Right atrium auricular region (tissue), 2 donors: Measurements from ENCODE around the gene SHISA4. TPM values are rescaled to one million over a fixed set of nuclear protein-coding genes. Genes with fewer than 3 reads are reported as not detected.
A peak's percentile ranks its signal among the peaks of the same experiment; 100 is the strongest.

Experiments used
- DNase-seq: peaks from one replicate; pipeline ENCODE4 v3.0.0-alpha.2; 2019; ENCODE audit warnings: low spot score
- H3K27ac ChIP-seq, 2 donors: fragments of 200-600 bp; sonication (generic); 1 replicate in 1 of 2; 2 replicates in 1 of 2; pipeline ENCODE4 v1.5.1; 2016 to 2019
- H3K27me3 ChIP-seq, 2 donors: fragments of 200-600 bp; sonication (generic); one replicate each; pipeline versions ENCODE4 v1.5.1 to v1.6.0; 2017 to 2019
- H3K36me3 ChIP-seq: fragments of 200-600 bp; sonication (generic); one replicate; pipeline ENCODE4 v1.5.1; 2016
- H3K4me1 ChIP-seq, 2 donors: fragments of 200-600 bp; sonication (generic); one replicate each; pipeline versions ENCODE4 v1.5.1 to v1.6.0; 2017 to 2019
- H3K4me3 ChIP-seq, 2 donors: fragments of 200-600 bp; sonication (generic); 1 replicate in 1 of 2; 2 replicates in 1 of 2; pipeline ENCODE4 v1.5.1; 2017 to 2019; ENCODE audit warnings: mild to moderate bottlenecking in 1 of 2, moderate library complexity in 1 of 2
- H3K9me3 ChIP-seq, 2 donors: fragments of 200-600 bp; sonication (generic); one replicate each; pipeline ENCODE4 v1.5.1; 2019
- CTCF ChIP-seq, 2 donors: fragments of 200-600 bp; sonication (generic); IDR thresholded peaks; one replicate each; pipeline ENCODE4 v1.5.1; 2019; ENCODE audit warnings: antibody characterized with exemption in 2 of 2
- total RNA-seq, 2 donors: library from RNA; depleted of rRNA; stranded (reverse); fragments of >200 nt; gene quantifications; one replicate each; pipeline ENCODE4 v1.1.0, GENCODE V29; 2016

Gene SHISA4
- total RNA-seq, 2 donors from 2014 or later, result 74.2 to 176 TPM

- peak overlapping the region; percentile 80 to 89 for H3K27ac ChIP-seq
- H3K27me3 ChIP-seq, result no peaks in the 10 kb centered on the region
- peaks cover 0 to 76% of the 10 kb centered on the region in 2 donors for H3K4me1 ChIP-seq
- H3K36me3 ChIP-seq, result no peaks in the 10 kb centered on the region
- no peak for DNase-seq
- H3K4me3 ChIP-seq, result no peak overlapping the region
- H3K9me3 ChIP-seq, result no peaks in the 10 kb centered on the region
- TF ChIP-seq CTCF (IDR thresholded peaks at IDR 0.05), result no peak
These were observed 1.4 kb upstream of the SHISA4 start for GRCh38 chr1:201887116-201887866.

- Histone ChIP-seq H3K4me1 (peaks cover 0 to 67% of the 10 kb centered on the region in 2 donors), H3K4me3 (peak overlapping the region; percentile 68 to 77)
These were observed 631 bp downstream of the SHISA4 start for GRCh38 chr1:201889090-201889968.

GRCh38 chr1:201890223-201890622 is 1.5 kb downstream of the SHISA4 start:
- peaks cover 0 to 58% of the 10 kb centered on the region in 2 donors for H3K4me1 ChIP-seq

More at GRCh38 chr1:201889090-201889968, 631 bp downstream of the SHISA4 start:
- Histone ChIP-seq H3K27ac (peak overlapping the region; percentile 80 to 89), H3K9me3 (no peaks in the 10 kb centered on the region), H3K36me3 (no peaks in the 10 kb centered on the region), H3K27me3 (no peaks in the 10 kb centered on the region)
- DNase-seq, result no peak
- no peak for TF ChIP-seq CTCF (IDR thresholded peaks at IDR 0.05)

DNA sequence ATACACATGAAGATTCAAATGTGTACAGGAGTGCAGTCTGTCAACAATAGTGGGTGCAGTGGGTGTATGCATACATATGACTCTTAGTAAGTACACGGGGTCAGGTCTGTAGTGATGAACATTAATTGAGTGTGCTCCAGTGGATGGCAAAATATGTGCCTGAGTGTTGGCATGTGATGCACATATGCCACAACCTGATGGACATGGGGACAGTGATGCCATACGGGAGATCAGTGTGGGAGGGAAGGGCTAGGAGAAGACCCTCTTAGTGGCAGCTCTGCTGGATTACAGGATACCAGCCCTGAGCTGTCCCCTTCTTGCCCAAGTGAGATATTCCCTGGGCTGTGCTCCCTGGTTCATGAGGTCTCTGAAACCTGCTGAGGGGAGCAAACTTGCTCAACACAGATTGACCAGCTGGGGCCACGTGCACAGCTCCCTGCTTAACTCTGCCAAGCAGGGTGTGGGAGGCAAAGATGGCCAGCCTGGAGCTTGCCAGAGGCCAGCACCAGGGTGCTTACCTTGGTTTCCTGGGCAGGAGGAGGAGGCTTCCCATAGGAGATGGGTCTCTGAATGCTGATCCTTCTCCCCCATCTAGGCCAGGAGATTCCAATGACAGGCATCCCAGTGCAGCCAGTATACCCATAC is 2.2 kb downstream of the SHISA4 start:
- H3K4me3 ChIP-seq, result no peak overlapping the region
- no peak for TF ChIP-seq CTCF (IDR thresholded peaks at IDR 0.05)
- H3K27ac ChIP-seq, result no peak overlapping the region
- H3K4me1 ChIP-seq, result peaks cover 0 to 51% of the 10 kb centered on the region in 2 donors
- no peaks in the 10 kb centered on the region for H3K36me3 ChIP-seq
- H3K27me3 ChIP-seq, result no peaks in the 10 kb centered on the region
- no peaks in the 10 kb centered on the region for H3K9me3 ChIP-seq
- DNase-seq, result no peak

More at GRCh38 chr1:201890223-201890622, 1.5 kb downstream of the SHISA4 start:
- no peak for DNase-seq
- Histone ChIP-seq H3K4me3 (no peak overlapping the region), H3K27ac (no peak overlapping the region), H3K9me3 (no peaks in the 10 kb centered on the region), H3K27me3 (no peaks in the 10 kb centered on the region), H3K36me3 (no peaks in the 10 kb centered on the region)
- TF ChIP-seq CTCF (IDR thresholded peaks at IDR 0.05), result no peak

DNA sequence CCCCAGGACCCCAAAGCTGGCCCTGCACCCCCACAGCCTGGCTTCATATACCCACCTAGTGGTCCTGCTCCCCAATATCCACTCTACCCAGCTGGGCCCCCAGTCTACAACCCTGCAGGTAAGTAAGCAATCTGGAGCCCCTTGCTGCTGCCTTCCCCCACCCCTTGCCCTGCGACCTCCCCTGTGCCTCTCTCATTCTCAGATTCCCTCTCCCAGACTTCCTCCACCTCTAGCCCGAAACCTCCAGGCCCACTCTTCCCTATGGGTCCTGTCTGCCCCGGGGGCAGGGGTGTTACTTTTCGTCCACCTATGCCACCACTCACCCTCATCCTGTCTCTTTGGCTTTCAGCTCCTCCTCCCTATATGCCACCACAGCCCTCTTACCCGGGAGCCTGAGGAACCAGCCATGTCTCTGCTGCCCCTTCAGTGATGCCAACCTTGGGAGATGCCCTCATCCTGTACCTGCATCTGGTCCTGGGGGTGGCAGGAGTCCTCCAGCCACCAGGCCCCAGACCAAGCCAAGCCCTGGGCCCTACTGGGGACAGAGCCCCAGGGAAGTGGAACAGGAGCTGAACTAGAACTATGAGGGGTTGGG is 2.9 kb downstream of the SHISA4 start:
- TF ChIP-seq CTCF (IDR thresholded peaks at IDR 0.05), result no peak

More for the DNA sequence above, 2.9 kb downstream of the SHISA4 start:
- Histone ChIP-seq H3K4me3 (no peak overlapping the region), H3K4me1 (peaks cover 0 to 52% of the 10 kb centered on the region in 2 donors), H3K36me3 (no peaks in the 10 kb centered on the region), H3K27ac (no peak overlapping the region), H3K27me3 (no peaks in the 10 kb centered on the region), H3K9me3 (no peaks in the 10 kb centered on the region)
- no peak for DNase-seq
